ENCODE data around the gene FOXS1.
"Not testable (repeated sequence)": the region's sequence is repeated elsewhere in the genome, so short reads cannot be mapped to it uniquely, and the experiment has no call there.

FOXS1 gene

GRCh38 chr20:31838646-31839292, 6.6 kb downstream of the FOXS1 start:
- DNase-seq: no peak

- no peak for DNase-seq
Measured at GRCh38 chr20:31837896-31838397, 7.5 kb downstream of the FOXS1 start.

GRCh38 chr20:31836853-31837608, 8.4 kb downstream of the FOXS1 start:
- no peak for DNase-seq

- no peak for DNase-seq
Measured at GRCh38 chr20:31835977-31836852, 9.2 kb downstream of the FOXS1 start.

- no peak for DNase-seq
Measured at GRCh38 chr20:31835554-31835953, 9.8 kb downstream of the FOXS1 start.

- no peak for DNase-seq
Measured at GRCh38 chr20:31833931-31834521, 11.4 kb downstream of the FOXS1 start.

- no peak for DNase-seq
Measured at GRCh38 chr20:31833130-31833930, 12.1 kb downstream of the FOXS1 start.

- DNase-seq: no peak
Measured at GRCh38 chr20:31831771-31832306, 13.6 kb downstream of the FOXS1 start.

- DNase-seq: no peak
Measured at GRCh38 chr20:31831211-31831610, 14.2 kb downstream of the FOXS1 start.

- DNase-seq: no peak
Measured at GRCh38 chr20:31830406-31830981, 14.9 kb downstream of the FOXS1 start.

GRCh38 chr20:31829731-31830130, 15.7 kb downstream of the FOXS1 start:
- no peak for DNase-seq

- DNase-seq: not testable (repeated sequence)
Measured at GRCh38 chr20:31828016-31828415, 17.4 kb downstream of the FOXS1 start.

GRCh38 chr20:31827059-31827458, 18.3 kb downstream of the FOXS1 start:
- no peak for DNase-seq

GRCh38 chr20:31826074-31826473, 19.3 kb downstream of the FOXS1 start:
- no peak for DNase-seq

- peak; percentile 54 for DNase-seq
Measured at GRCh38 chr20:31824554-31825313, 20.7 kb downstream of the FOXS1 start.

- DNase-seq: no peak
Measured at GRCh38 chr20:31824125-31824485, 21.3 kb downstream of the FOXS1 start.

- no peak for DNase-seq
Measured at GRCh38 chr20:31823360-31824124, 21.9 kb downstream of the FOXS1 start.

- peak; percentile 92 for DNase-seq
Measured at GRCh38 chr20:31822421-31823330, 22.7 kb downstream of the FOXS1 start.

GRCh38 chr20:31821427-31821826, 24.0 kb downstream of the FOXS1 start:
- no peak for DNase-seq

Measured in NCI-H1092 (cell line).